Femur (tissue), 1 donor: ENCODE results near the gene LDB3.

Experiments used
- DNase-seq: peaks from one replicate; pipeline ENCODE4 v3.0.0-alpha.2; 2017

Gene LDB3

DNA sequence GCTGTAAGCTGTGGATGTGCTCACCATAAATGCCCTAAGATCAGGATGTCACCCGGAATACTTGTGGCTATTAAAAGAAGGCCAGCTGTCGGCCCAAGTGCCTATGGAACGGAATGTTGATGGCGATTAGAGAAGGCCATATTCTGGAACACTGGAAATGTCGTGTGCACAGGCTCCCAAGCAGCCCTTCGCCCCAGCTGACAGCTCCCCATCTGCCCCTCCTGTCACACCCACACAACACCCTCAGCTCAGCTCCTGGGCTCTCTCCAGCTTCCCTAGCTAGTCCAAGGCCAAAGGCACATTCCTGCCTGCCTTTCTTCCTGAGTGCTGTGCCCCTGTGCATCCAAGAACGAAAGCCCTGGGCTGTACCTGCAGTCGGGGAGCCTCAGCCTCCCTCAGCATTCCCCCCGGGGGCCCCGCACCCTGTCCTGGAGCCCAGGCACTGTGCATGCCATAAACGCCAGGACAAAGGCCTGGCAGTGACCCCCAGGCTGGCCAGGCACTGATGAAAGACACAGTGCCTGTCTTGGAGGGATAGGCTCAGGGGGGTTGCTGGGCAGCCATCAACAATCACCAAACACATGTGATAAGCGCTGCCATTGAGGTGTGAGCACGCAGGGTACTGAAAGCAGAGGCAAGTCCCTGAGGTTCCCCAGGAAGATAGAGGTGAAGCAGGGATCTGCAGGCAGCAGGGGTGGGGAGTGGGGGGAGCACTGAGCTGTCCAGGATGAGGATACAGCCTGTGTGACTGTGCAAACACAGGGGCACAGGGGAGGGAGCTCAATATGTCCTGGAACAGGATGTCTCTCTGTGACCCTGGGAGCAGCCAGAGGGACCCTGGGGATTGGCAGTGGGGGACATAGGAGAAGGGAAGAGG lies 3.7 kb upstream of the LDB3 start:
- peak; percentile 63 for DNase-seq

DNA sequence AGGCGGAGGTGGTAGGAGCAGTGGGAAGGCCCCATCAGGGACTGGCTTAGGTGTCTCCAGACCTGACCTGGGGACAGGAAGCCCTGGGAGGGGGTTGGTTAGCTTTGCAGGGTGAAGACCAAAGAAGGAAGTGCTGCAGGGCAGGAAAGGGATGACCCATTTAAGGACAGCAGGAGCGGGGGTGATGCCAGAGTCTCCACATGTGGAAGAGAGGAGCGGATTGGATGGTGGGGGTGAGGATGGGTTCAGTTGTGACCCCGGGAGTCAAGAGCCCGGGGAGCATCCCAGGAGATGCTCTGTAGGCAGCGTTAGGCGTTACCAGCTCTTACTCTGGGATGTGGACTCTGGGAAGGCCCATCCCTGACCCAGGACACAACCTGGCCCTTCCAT lies 3.1 kb upstream of the LDB3 start:
- no peak for DNase-seq

DNA sequence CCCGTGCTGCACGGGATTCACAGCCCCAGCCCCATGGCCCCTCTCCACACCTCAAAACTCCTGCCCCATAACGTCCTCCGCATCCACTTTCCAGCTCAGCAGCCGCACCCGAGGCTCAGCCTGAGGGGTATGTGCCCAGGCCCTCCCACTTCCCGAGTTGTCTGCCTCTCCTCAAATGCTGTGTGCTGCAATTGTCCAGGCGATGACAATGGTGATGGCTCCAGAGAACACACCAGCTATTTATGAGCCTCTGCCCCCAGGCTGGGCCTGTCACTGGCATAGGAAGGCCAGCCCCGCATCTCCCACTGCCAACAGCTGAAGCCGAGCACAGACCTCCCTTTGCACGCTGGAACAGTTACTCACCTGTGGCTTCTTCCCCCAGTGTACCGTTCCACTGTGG lies 2.4 kb upstream of the LDB3 start:
- DNase-seq, result no peak

DNA sequence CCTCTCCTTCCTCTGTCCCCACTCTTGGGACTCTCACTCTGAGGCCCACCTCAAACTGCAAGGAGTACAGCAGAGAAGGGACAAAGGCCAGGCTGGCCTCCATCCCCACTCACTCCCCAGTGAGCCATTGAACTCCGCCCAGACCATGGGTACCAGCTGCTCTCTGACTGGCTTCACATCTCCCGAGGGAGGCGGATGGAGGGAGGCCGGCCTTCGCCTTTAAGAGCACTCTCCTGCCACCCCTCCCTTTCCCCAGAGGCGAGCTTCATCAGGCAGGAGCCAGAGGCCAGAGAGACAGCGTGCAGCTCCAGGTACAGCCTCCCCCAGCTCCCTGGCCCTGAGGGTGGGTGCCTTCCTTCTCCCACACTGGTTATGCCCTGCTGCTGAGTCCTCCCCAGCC lies 1.8 kb upstream of the LDB3 start:
- DNase-seq, result no peak

DNA sequence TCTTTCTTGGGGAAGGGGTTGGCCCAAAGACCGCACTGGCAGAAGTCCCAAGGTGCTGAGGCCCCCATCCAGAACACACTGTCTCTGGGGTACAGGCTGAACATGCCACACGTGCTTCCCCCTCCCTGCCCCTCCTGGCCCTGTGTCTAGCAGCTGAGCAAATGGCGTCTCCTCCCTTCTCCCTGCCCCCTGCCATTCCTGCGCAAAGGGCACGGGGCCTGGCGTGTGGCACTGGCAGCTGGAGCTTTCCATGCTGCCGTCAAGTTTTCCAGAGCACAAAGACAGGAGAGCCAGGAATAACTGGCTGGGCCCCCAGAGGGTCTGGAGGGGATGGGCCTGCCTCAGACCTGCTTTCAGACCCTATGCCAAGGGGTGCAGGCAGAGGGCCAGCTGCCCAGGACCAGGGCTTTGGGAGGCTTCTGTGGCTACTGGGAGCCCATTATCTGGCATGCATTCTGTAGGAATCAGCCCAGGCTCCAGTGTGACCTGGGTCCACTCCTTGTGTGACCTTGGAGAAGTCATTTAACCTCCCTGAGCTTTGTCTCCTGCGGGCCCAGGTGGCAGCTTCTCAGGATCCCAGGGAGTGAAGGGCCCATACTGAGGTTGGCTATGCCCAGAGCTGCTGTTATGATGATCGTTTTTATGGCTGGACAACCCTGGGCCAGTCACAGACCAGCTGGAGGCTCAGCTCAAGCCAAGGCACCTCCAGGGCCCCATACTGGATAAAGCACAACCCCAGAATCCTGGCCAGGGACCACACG lies 710 bp upstream of the LDB3 start:
- DNase-seq, result peak; percentile 79

DNA sequence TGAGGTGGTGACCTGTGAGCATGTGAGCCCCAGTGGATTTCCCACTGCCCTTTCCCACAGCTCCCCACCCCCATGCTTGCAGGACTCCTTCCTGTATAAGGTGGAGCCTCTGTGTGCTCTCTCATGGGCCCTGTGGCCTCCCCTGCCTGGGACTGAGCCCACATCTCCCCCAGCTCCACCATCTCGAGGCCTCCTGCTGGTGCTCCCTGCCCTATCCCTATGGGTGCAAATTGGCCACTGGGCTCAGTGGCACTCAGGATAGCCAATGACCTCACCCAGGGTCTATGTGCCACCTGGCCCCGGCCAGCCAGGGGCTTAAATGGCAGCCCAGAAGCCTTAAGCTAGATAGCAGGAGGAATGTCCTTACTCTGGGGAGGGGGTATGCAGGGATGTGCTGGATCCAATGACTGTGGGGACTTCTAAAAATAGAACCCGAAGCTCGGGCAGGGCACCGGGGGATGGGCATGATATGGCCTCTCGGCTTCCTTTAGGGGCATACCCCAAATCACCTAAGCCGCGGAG lies 2.0 kb downstream of the LDB3 start:
- no peak for DNase-seq

DNA sequence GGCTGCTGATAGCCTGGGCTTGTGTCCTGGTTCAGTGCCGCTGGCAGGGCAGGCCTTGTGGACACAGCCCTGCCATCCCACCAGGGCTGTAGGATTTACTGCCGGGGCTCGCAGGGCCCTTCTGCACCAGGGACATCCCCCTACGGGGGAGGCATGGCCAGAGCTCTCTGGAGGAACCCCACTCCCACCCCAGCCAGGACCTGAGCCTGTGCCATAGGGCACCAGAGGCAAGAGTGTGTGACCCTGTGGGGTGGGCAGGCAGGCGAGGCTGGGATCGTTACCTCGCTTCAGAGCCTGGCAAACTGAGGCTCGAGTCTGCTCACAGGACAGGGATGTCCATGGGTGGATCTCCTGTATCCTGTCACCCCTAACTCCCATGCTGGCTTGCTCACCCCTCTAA lies 2.6 kb downstream of the LDB3 start:
- DNase-seq, result no peak

DNA sequence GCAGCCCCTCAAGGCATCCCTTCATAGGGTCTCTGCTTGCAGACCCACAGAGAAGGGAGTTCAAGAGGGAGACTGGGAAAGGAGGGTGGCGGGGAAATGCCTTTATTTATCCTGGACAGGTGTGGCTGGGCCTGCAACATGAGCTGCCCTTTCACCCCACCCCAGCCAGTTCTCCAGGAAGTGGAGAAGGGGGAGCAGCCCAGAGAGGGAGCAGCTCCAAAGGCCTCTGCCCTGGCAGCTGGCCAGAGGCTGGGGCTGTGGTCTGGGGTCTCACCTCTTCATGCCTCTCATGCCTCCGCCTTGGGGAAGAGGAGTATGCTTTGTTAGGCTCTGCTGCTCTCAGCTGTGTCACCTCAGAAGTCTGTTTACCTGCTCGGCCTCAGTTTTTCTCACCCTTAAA lies 3.1 kb downstream of the LDB3 start:
- DNase-seq, result no peak

DNA sequence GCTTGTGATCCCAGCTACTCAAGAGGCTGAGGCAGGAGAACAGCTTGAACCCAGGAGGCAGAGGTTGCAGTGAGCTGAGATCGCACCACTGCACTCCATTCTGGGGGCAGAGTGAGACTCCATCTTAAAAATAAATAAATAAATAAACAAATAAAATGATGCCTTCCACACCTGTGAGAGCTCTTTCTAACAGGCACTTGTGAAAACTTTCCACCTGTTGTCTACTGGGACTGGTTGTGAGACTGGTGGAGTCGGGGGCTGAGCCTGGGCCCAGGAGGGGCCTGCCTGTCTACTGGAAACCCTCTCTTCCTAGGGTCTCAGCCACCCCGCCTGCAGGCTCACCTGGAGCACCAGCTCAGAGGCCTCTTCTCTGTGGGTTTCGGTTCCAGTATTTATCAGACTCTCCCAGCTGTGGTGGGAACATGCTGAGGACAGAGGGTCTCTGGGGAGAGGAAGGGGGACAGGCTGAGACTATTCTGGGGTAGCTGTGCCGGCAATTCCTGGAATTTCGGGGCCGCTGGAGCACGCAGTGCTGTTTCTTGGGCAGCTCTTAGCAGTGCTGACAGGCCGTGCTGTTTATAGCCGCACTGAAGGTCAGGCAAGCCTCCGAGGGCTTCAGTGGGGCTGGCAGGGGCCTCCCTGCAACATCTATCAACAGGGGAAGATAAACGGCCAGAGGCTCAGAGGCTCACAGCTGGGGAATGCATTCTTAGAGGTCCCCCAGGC lies 3.8 kb downstream of the LDB3 start:
- DNase-seq, result peak; percentile 73

DNA sequence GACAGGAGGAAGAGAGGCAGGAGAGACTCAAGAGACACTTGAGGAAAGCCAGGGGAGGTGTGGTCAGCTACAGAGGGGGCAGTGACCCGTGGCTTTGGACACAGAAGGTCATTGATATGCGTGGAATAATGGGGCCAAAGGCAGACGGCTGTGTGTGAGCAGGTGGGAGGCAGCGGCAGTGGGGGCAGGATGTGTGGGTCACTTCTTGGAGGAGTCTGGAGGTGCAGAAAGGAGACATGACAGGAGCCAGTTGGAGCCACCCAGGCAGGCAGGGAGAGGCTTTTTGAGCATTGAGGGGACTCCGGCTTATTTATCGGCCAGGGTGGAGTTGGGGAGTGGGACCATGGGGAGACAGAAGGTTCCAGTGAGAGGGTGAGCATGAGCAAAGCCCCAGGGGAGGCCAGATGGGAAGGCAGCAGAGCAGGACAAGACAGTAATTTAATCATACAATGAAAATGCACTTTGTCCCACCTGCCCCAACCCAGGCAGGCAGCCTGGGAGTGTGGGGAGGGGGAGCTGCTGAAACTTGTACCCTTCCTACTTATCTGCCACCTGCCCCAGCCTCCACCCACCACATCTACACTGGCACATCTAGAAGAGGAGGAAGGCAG lies 5.0 kb downstream of the LDB3 start:
- DNase-seq, result no peak

DNA sequence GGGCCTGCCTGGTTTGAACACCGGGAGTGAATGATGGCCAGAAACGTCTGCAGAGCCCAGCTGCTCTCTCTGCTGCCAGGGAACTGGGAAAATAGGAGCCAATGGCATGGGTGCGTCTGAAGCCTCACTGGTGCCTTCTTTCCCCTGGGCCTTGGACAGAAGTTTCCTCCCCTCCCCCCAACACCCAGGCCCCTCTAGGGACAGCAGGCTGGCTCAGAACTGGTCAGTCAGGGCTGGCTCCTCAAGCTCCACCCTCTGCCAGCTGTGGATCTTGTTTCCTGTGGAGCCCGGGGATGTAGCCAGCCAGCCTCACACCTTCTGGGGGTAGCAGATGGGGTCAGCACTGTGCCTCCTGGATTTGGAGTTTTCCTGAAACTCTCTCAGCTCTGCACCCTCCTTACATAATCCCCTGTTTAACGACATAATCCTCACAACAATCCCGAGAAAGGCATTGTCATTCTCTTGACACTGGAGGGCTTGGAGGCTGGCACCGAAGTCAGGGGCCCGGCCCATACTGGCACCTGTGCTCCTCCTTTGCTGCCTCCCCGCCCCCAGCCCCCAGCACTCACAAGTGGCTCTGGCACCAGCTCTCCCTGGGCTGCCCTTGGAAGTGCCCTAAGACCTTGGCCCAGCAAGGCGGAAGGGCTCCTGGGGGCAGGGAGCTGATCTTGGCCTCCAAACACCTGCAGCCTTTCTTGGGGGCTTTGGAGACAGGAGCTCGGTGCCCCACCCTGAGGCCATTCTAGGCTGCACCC lies 5.7 kb downstream of the LDB3 start:
- DNase-seq, result no peak

DNA sequence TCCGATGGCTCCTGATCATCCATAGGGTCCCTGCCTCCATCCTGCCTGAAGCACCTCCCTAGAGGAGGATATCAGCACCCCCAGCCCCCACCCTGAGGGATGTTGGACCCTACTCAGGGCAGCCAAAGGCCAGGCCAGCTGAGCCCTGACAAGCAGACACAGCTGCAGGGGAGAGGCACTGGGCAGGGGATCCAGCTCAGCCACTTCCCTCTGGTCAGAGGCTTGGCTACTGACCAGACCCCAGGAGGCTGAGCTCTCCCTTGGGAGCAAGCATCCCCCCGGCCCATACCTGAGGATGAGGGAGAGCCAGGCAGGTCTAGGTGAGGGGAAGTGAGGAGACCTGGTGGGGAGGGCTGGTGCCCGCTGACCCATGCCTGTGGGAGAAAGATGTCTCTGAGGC lies 6.6 kb downstream of the LDB3 start:
- peak; percentile 54 for DNase-seq

DNA sequence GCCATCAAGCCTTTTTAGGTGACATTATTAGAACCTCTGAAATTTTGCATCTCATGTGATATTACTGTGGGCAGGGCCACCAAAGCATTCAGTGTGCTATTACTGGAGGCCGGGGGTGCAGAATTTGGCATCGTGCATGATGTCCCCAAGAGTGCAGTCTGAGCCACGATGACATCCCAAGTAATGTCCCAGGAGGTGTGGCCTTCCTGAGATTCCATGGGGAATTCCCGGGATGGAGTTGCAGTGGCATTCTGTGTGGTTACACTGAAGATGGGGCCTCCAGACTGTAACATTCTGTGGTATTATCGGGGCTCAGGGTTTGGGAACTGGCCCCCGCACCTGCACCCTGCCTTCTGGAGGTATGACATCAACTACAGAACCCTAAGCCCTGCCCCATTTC lies 9.1 kb downstream of the LDB3 start:
- DNase-seq, result no peak

DNA sequence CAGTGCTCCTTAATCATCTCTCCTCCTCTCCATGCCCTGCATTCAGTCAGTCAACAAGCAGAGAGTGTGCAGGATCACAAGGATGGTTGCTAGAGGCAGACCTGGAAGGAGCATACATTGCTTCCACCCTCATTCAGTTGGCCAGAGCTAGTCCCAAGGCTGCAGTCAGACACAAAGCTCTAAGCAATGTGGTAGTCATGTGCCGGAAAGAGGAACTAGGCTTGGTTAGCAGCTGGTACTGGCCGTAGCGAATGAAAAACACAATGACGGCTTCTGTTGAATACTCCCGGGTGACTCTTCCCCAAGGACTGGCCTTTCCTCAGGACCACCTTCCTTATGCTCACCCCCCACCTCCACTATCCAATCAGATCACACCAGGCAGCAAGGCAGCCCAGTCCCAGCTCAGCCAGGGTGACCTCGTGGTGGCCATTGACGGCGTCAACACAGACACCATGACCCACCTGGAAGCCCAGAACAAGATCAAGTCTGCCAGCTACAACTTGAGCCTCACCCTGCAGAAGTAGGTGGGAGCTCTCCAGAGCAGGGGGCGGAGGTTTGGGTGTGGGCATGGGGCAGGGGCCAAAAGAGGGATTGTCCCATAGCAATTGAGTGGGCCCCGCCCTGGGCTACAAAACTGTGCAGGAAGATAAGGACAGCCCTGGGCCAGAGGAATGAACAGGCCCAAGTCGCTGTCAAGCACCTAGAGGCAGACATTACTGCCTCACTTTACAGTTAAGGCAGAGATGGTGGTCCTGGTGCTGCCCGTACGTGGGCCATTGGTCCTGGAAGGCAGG lies 10.9 kb downstream of the LDB3 start:
- no peak for DNase-seq

DNA sequence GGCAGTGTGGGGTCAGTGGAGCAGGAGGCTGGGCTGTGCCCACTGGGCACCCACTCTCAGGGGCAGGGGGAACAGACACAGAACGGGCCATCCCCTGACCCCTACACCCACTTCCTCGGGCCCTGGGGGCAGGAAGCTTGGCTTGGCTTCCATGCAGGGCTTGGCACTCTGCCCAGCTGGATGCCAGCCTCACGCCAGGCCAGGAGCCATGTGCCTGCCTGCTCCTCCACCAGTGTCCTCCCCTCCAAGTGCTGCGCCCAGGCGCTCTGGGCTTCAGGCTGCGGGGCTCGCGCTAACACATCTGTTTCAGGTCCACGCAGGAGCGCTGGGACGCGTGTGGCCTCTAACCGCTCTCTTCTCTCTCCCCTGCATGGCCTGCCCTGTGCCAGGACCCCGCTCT lies 12.7 kb downstream of the LDB3 start:
- DNase-seq, result no peak

DNA sequence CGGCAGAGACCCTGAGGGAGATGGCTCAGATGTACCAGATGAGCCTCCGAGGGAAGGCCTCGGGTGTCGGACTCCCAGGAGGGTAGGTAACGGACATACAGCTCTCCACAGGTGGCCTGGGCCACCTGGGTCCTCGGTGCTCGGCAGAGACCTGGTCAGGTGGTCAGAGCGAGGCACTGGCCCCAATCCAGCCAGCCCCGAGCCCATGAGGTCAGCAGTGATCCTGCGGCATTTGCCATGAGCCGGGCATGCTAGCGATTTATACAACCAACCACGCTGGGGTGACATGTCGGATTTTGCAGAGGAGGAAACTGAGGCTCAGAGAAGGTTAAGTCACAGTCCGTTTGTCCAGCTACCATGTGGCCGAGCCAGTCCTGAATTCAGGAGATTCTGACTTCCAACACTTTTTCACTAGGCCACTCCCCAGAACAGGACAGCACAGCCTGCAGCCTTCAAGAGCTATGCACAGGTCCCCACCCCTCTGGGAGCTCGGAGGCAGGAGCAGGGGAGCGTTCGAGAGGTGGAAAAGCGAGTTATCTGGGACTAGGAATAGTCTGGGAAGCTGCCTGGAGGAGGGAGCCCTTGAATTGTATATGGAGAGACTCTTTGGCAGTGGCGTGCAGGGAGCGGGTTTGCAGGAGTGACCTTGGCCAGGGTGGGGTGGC lies 13.5 kb downstream of the LDB3 start:
- DNase-seq, result no peak

DNA sequence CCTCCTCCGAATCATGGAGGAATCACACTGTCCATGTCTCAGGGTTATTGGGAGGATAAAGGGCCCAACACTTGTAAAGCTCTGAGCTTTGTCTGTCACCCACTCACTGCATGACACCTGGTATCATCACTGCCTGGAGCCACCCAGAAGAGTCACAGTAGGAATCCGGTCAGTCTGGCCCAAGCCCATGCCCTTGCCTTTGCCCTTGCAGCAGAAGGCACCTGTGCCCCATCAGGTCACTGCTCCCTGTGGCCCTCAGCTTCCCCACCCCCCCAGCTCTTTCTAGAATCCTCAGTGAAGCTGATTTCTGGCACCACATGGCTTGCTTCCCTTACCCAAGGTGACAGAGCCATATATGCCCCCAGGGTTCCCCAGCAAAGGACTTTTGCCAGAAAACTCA lies 14.4 kb downstream of the LDB3 start:
- no peak for DNase-seq

DNA sequence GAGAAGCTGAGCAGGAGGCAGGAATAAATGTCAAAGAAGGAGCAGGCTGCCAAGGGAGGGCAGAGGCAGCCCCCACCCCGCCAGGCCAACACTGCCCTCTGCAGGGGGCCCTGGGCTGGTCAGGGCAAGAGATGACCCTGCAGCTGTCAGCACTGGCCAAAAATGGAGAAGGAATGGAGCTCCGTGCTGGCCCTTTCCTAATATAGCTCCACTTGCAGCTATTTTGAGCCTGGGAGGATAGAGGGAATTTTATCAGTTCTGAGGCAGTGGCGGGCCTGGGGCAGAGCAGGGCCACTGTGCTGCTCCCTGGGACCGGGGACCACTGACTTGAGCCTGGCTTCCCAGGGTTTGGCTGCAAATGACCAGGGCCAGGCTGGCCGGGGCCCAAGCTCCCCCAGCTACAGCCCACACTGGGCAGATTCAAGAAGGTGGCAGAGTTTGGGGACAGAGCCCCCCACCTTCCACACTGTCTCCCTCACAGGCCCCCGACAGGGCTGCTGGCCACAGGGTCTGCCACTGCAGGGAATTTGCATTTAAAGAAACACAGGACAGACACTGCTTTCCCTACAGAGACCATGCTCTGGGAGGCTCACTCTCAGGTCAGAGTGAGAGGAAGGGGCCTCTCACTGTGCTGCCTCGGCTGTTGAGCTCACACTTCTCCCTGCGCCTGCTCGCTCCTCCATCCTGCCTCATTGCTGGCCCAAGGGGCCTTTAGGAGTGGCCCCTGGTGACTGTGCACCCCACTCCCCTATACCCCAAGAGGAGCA lies 16.2 kb downstream of the LDB3 start:
- DNase-seq, result peak; percentile 68

DNA sequence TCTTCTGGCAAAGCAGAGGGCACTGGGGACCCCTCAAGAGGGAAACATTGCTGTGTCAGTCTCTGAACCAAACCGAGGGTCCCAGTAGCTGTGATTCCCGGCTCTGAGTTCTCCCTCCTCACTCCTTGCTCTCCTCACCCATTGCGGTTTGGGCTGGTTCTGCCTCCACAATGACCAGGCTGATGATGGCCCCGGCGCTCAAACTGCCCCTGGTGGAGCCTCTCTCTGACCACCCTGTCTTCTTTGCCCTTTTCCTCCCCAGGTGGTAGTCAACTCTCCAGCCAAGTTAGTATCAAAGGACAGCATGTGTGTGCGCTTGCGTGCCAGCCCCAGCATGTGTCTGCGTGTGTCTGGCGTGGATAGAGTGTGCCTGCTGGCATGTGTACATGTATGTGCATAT lies 17.1 kb downstream of the LDB3 start:
- DNase-seq, result no peak
